Endothelial cell of umbilical vein (primary cell): Measurements from ENCODE around the gene RTL10. TPM values are rescaled to one million over a fixed set of nuclear protein-coding genes. Genes with fewer than 3 reads are reported as not detected.

Experiments used
- BruUV-seq: library from RNA; stranded (reverse); fragments of 400-500 nt; replicated peaks from 2 replicates; lab custom pipeline; 2021; lab: Mats Ljungman, UMichigan
- CTCF ChIA-PET: fragments of 300-600, 350-600 bp; sonication (Branson Sonifier 250); formaldehyde crosslinking; loops from one replicate; lab custom pipeline; 2021; ENCODE audit warnings: antibody characterized with exemption, inconsistent platforms; lab: Charles Lee
- POLR2A ChIA-PET: fragments of 300-600, 350-600 bp; sonication (Branson Sonifier 250); formaldehyde crosslinking; loops from one replicate; lab custom pipeline; 2021; ENCODE audit warnings: antibody characterized with exemption, inconsistent platforms; lab: Charles Lee
- DNase-seq: peaks from one replicate; pipeline ENCODE4 v3.0.0-alpha.2; 2011; ENCODE audit warnings: low read depth, low spot score
- FAIRE-seq: peaks from 2 replicates; lab custom pipeline; 2011; peaks lifted over from hg19 to GRCh38; lab: Jason Lieb, UNC
- H2AFZ ChIP-seq: 2 replicates; pipeline ENCODE4 v1.6.0; 2012; ENCODE audit warnings: low read depth, low read length, control low read depth, inconsistent platforms
- H3K27ac ChIP-seq: 2 replicates; pipeline ENCODE4 v1.5.1; 2011; ENCODE audit warnings: low read depth, mild to moderate bottlenecking, control low read depth, low read length, moderate library complexity; ENCODE audit not compliant: insufficient read depth
- H3K27me3 ChIP-seq, 2 experiments: 2 replicates each; pipeline versions ENCODE4 v1.6.0 to v1.6.1; 2011; ENCODE audit warnings: low read length in 2 of 2, mixed read lengths in 1 of 2; ENCODE audit not compliant: control insufficient read depth in 2 of 2, insufficient read depth in 2 of 2
- H3K36me3 ChIP-seq, 2 experiments: 2 replicates in 1 of 2; 3 replicates in 1 of 2; pipeline ENCODE4 v1.5.1; 2011; ENCODE audit warnings: low read length in 2 of 2, mild to moderate bottlenecking in 1 of 2, moderate library complexity in 1 of 2; ENCODE audit not compliant: control insufficient read depth in 2 of 2, insufficient read depth in 2 of 2; ENCODE audit errors: extremely low read depth in 1 of 2
- H3K4me1 ChIP-seq: 3 replicates; pipeline ENCODE4 v1.5.1; 2011; ENCODE audit warnings: mild to moderate bottlenecking, low read length; ENCODE audit not compliant: control insufficient read depth, insufficient read depth; ENCODE audit errors: extremely low read depth
- H3K4me2 ChIP-seq: 2 replicates; pipeline ENCODE4 v1.6.1; 2011; ENCODE audit warnings: low read length, control low read depth, mixed read lengths; ENCODE audit not compliant: insufficient read depth
- H3K4me3 ChIP-seq, 3 experiments: fragments of 200-600 bp in 1 of 3; sonication (generic), shearing (Covaris generic) in 1 of 3; replicated peaks in 1 of 3; 2 replicates each; pipeline ENCODE4 v1.5.1; 2011 to 2016; ENCODE audit warnings: control low read depth in 3 of 3, low read length in 3 of 3, mild to moderate bottlenecking in 2 of 3, inconsistent platforms in 1 of 3, low read depth in 1 of 3, moderate library complexity in 1 of 3; ENCODE audit not compliant: insufficient read depth in 1 of 3
- H3K79me2 ChIP-seq: 2 replicates; pipeline ENCODE4 v1.6.0; 2012; ENCODE audit warnings: low read length, inconsistent platforms; ENCODE audit not compliant: control insufficient read depth, insufficient read depth
- H3K9ac ChIP-seq: replicated peaks from 2 replicates; pipeline ENCODE3; 2011; ENCODE audit warnings: low read length, control low read depth; ENCODE audit not compliant: insufficient read depth; ENCODE audit errors: extremely low read depth
- H3K9me1 ChIP-seq: replicated peaks from 3 replicates; pipeline ENCODE4 v1.6.0; 2011; ENCODE audit warnings: mild to moderate bottlenecking, low read length; ENCODE audit not compliant: control insufficient read depth, insufficient read depth; ENCODE audit errors: extremely low read depth
- H3K9me3 ChIP-seq: replicated peaks from 2 replicates; pipeline ENCODE4 v1.5.1; 2012; ENCODE audit warnings: low read length, inconsistent platforms; ENCODE audit not compliant: control insufficient read depth, insufficient read depth
- H4K20me1 ChIP-seq: replicated peaks from 2 replicates; pipeline ENCODE3; 2011; ENCODE audit warnings: mild to moderate bottlenecking, low read length; ENCODE audit not compliant: control insufficient read depth, insufficient read depth; ENCODE audit errors: extremely low read depth
- CTCF ChIP-seq, 2 donors: IDR thresholded peaks; 1 replicate in 1 of 2; 2 replicates in 1 of 2; pipeline ENCODE4 v1.5.1; 2011; ENCODE audit warnings: low read length in 2 of 2, mild to moderate bottlenecking in 2 of 2, moderate library complexity in 2 of 2, control low read depth in 1 of 2, inconsistent platforms in 1 of 2, low read depth in 1 of 2; ENCODE audit not compliant: insufficient read depth in 1 of 2; ENCODE audit errors: extremely low read depth in 1 of 2
- EZH2 ChIP-seq: IDR thresholded peaks from 2 replicates; pipeline ENCODE4 v1.6.1; 2012; ENCODE audit warnings: borderline replicate concordance, low read depth, mild to moderate bottlenecking, moderate library complexity, low read length, inconsistent platforms; ENCODE audit not compliant: severe bottlenecking
- FOS ChIP-seq: IDR thresholded peaks from 2 replicates; pipeline ENCODE4 v1.6.1; 2011; ENCODE audit warnings: mild to moderate bottlenecking, low read length, moderate library complexity, borderline replicate concordance; ENCODE audit not compliant: insufficient read depth
- GATA2 ChIP-seq: IDR thresholded peaks from 2 replicates; pipeline ENCODE4 v1.7.0; 2011; ENCODE audit warnings: low read depth, mild to moderate bottlenecking, moderate library complexity, mixed read lengths, low read length; ENCODE audit not compliant: insufficient read length, insufficient read depth
- JUN ChIP-seq: IDR thresholded peaks from 2 replicates; pipeline ENCODE4 v1.6.1; 2011; ENCODE audit warnings: borderline replicate concordance, low read depth; ENCODE audit not compliant: insufficient read length, insufficient read depth
- MAX ChIP-seq: IDR thresholded peaks from 2 replicates; pipeline ENCODE4 v1.6.1; 2011; ENCODE audit not compliant: insufficient read depth, insufficient read length
- MYC ChIP-seq: IDR thresholded peaks from one replicate; pipeline ENCODE4 v1.6.1; 2011; ENCODE audit warnings: mild to moderate bottlenecking, low read depth, low read length
- POLR2A ChIP-seq: IDR thresholded peaks from 2 replicates; pipeline ENCODE4 v1.6.1; 2012; ENCODE audit warnings: low read depth, mild to moderate bottlenecking, control low read depth, low read length
- POLR2AphosphoS5 ChIP-seq: IDR thresholded peaks from 2 replicates; pipeline ENCODE4 v1.6.1; 2012; ENCODE audit warnings: low read depth, mild to moderate bottlenecking, control low read depth, low read length, moderate library complexity; ENCODE audit not compliant: insufficient read depth
- dilution Hi-C: fragments of 300-500 bp; cut with MboI; formaldehyde crosslinking; loops from one replicate; pipeline ENCODE4 v1.15.0; 2019; ENCODE audit warnings: low sequenced_read_pairs; ENCODE audit not compliant: extremely low pct_ligation_motif_present
- intact Hi-C: fragments of 100-400 bp; cut with micrococcal nuclease; formaldehyde crosslinking; loops from one replicate; pipeline ENCODE4 v1.10.0; 2022
- polyA plus RNA-seq, 4 experiments: library from polyadenylated mRNA; depleted of rRNA in 3 of 4; stranded (reverse) in 3 of 4; unstranded in 1 of 4; fragments of >200 nt; gene quantifications; 2 replicates each; pipeline versions ENCODE4 v1.2.1 to v1.2.3, GENCODE V29; 2011 to 2012; ENCODE audit warnings: missing spikeins in 1 of 4
- total RNA-seq: library from RNA; stranded (reverse); gene quantifications from 2 replicates; pipeline ENCODE4 v1.2.3, GENCODE V29; 2021

The RTL10 gene
- total and polyA plus RNA-seq, 2 donors (not counting 3 experiments of a cell fraction or from before 2014, with no cell fraction given): 31.9 to 40.8 TPM

- peak; percentile 4 for FAIRE-seq
- Histone ChIP-seq H4K20me1 (no peaks in the 10 kb centered on the region), H3K79me2 (peaks cover 48% of the 10 kb centered on the region), H3K4me2 (no peak overlapping the region), H3K4me3 (no peak overlapping the region), H3K9me3 (no peaks in the 10 kb centered on the region), H3K36me3 (peaks cover 15 to 25% of the 10 kb centered on the region in 2 experiments), H3K27me3 (no peaks in the 10 kb centered on the region), H3K27ac (no peak overlapping the region), H2AFZ (no peak overlapping the region), H3K9me1 (no peaks in the 10 kb centered on the region), H3K9ac (no peak overlapping the region), H3K4me1 (peaks cover 28% of the 10 kb centered on the region)
- TF ChIP-seq POLR2A (no peak), GATA2 (no peak), CTCF (IDR thresholded peaks at IDR 0.05; ENCODE audit: extremely low read depth in 1 of 2, insufficient read depth in 1 of 2, low read depth in 1 of 2, low read length in 2 of 2) (no peak), MAX (no peak), FOS (no peak), POLR2AphosphoS5 (no peak), EZH2 (no peak), MYC (no peak), JUN (no peak)
- intact Hi-C loops: loop anchor here (5.0 kb wide), 1 partner anchor 93 kb away; no protein-coding TSS in a partner anchor
- CTCF ChIA-PET: interaction anchor here (1.3 to 2.9 kb wide), 3 partner anchors 26 to 120 kb away, joined by 3 to 8 read pairs (median 3); no protein-coding TSS in a partner anchor
- no TSS peak for BruUV-seq
- no peak for DNase-seq
- dilution Hi-C loops: no loop called here
- POLR2A ChIA-PET: interaction anchor here (1.2 kb wide), 1 partner anchor 21 kb away, joined by 3 read pairs; no protein-coding TSS in a partner anchor
Measured at GRCh38 chr22:19849835-19850762, 4.6 kb downstream of the RTL10 start.
